Upper lobe of left lung (tissue), 4 donors: Measurements from ENCODE around the gene EXOC2.

Experiments used
- POLR2A ChIP-seq, 4 donors: fragments of 450-650 bp; IDR thresholded peaks; one replicate each; pipeline ENCODE4 v1.5.1; 2016 to 2017; ENCODE audit warnings: antibody characterized with exemption in 4 of 4, mild to moderate bottlenecking in 2 of 4
- POLR2AphosphoS5 ChIP-seq, 2 donors: sonication (generic); formaldehyde crosslinking; IDR thresholded peaks; one replicate each; pipeline ENCODE4 v1.5.1; 2017; ENCODE audit warnings: antibody characterized with exemption in 2 of 2
- TF ChIP-seq, protein P1 (sequence below), 6 experiments: fragments of 450-650 bp in 4 of 6; fragments of 200-600 bp in 2 of 6; sonication (generic) in 2 of 6; IDR thresholded peaks; one replicate each; pipeline ENCODE4 v1.5.1; 2016 to 2019; ENCODE audit warnings: antibody characterized with exemption in 6 of 6

DNA sequence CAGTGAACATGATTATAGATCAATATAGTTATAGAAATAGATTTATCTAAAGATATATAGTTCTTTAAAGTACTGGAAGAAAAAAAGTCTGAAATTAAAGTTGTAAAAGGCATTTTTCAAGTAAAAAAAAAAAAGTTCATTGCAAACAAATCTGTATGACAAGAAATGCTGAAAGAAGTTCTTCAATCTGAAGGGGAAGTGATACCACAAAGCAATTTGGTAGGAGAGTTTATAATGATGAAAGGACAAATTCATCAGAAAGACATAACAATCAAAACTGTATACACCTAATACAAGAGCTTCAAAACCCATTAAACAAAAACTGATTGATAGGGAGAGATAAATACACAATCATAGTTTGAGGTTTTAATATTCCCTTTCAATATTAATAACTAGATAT, 50.1 kb downstream of the EXOC2 start:
- TF ChIP-seq POLR2A (IDR thresholded peaks at IDR 0.05) (no peak), POLR2AphosphoS5 (IDR thresholded peaks at IDR 0.05) (no peak)
- TF ChIP-seq, protein P1, sequence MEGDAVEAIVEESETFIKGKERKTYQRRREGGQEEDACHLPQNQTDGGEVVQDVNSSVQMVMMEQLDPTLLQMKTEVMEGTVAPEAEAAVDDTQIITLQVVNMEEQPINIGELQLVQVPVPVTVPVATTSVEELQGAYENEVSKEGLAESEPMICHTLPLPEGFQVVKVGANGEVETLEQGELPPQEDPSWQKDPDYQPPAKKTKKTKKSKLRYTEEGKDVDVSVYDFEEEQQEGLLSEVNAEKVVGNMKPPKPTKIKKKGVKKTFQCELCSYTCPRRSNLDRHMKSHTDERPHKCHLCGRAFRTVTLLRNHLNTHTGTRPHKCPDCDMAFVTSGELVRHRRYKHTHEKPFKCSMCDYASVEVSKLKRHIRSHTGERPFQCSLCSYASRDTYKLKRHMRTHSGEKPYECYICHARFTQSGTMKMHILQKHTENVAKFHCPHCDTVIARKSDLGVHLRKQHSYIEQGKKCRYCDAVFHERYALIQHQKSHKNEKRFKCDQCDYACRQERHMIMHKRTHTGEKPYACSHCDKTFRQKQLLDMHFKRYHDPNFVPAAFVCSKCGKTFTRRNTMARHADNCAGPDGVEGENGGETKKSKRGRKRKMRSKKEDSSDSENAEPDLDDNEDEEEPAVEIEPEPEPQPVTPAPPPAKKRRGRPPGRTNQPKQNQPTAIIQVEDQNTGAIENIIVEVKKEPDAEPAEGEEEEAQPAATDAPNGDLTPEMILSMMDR (IDR thresholded peaks at IDR 0.05) = no peak
